Chondrocyte (in vitro differentiated cells): ENCODE measurements around the gene COX20. TPM values are rescaled to one million over a fixed set of nuclear protein-coding genes. Genes with fewer than 3 reads are reported as not detected.
"Not testable (repeated sequence)": the region's sequence is repeated elsewhere in the genome, so short reads cannot be mapped to it uniquely, and the experiment has no call there.

Source experiments
- DNase-seq: peaks from one replicate; pipeline ENCODE4 v3.0.0; 2021; ENCODE audit warnings: mixed read lengths, low spot score
- H3K27ac Mint-ChIP-seq: one replicate; pipeline ENCODE4 v1.8.0; 2021; ENCODE audit warnings: mild to moderate bottlenecking, moderate library complexity, mixed read lengths; ENCODE audit not compliant: unreplicated experiment
- H3K27me3 Mint-ChIP-seq: 2 replicates; pipeline ENCODE4 v1.8.0; 2021; ENCODE audit warnings: low read depth, mixed read lengths
- H3K36me3 Mint-ChIP-seq: 2 replicates; pipeline ENCODE4 v1.8.0; 2021; ENCODE audit warnings: low read depth, mixed read lengths
- H3K4me1 Mint-ChIP-seq: 2 replicates; pipeline ENCODE4 v1.8.0; 2021; ENCODE audit warnings: low read depth, mild to moderate bottlenecking, mixed read lengths
- H3K4me3 Mint-ChIP-seq: one replicate; pipeline ENCODE4 v1.8.0; 2021; ENCODE audit warnings: mild to moderate bottlenecking, moderate library complexity, mixed read lengths; ENCODE audit not compliant: unreplicated experiment
- H3K9me3 Mint-ChIP-seq: 2 replicates; pipeline ENCODE4 v1.8.0; 2021; ENCODE audit warnings: low read depth, mixed read lengths
- CTCF ChIP-seq: fragments of 200-600 bp; sonication (generic); IDR thresholded peaks from 2 replicates; pipeline ENCODE4 v1.5.0; 2021; ENCODE audit warnings: antibody characterized with exemption, mild to moderate bottlenecking, moderate library complexity
- total RNA-seq: library from RNA; stranded (reverse); gene quantifications from 3 replicates; pipeline ENCODE4 v1.2.1, GENCODE V29; 2021

COX20 gene
- total RNA-seq, 1 donor from 2014 or later, result 36.6 TPM

DNA sequence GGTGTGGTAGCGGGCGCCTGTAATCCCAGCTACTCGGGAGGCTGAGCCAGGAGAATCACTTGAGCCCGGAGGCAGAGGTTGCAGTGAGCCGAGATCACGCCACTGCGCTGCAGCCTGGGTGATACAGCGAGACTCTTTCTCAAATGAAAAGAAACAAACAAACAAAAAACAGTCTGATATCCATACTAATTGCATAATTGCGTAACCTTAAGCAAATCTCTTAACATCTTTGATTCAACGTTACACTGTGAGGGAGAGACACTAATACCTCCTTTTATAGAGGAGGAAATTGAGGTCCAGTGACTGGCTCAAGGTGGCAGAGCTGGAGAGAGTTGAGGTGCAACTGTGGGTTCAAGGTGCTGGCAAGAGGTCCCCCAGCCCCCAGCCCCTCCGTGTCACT lies 12.6 kb upstream of the COX20 start:
- no peak for DNase-seq
- Mint-ChIP-seq H3K9me3 (no peaks in the 10 kb centered on the region), H3K4me1 (peaks cover 5% of the 10 kb centered on the region), H3K36me3 (no peaks in the 10 kb centered on the region), H3K27me3 (no peaks in the 10 kb centered on the region), H3K4me3 (no peak overlapping the region), H3K27ac (no peak overlapping the region)
- no peak for TF ChIP-seq CTCF

GRCh38 chr1:244826712-244827111 lies 8.7 kb upstream of the COX20 start:
- H3K4me1 Mint-ChIP-seq, result peaks cover 13% of the 10 kb centered on the region
- DNase-seq, result no peak
- no peak overlapping the region for H3K27ac Mint-ChIP-seq
- H3K36me3 Mint-ChIP-seq, result no peaks in the 10 kb centered on the region
- no peaks in the 10 kb centered on the region for H3K27me3 Mint-ChIP-seq
- H3K9me3 Mint-ChIP-seq, result no peaks in the 10 kb centered on the region
- TF ChIP-seq CTCF, result no peak
- H3K4me3 Mint-ChIP-seq, result no peak overlapping the region

DNA sequence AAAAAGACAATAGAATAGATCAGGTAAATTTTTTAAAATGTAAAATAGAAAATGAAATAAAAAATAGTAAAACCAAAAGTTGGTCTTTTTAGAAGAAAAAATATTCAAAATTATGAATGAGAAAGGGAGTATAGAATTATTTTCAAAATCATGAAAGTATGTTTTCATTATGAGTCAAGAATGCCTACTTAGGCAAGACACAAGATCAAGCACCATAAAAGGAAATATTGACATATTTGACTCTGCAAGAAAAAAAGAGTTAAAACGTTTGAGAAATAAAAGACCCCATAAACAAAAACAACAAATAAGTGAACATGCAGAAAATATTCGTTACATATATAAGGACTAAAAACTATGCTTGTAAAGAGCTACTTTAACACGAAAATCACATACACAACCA lies 4.8 kb upstream of the COX20 start:
- Mint-ChIP-seq H3K4me3 (no peak overlapping the region), H3K4me1 (peaks cover 20% of the 10 kb centered on the region), H3K9me3 (no peaks in the 10 kb centered on the region), H3K27me3 (no peaks in the 10 kb centered on the region), H3K27ac (peak overlapping the region; percentile 70), H3K36me3 (no peaks in the 10 kb centered on the region)
- no peak for DNase-seq
- no peak for TF ChIP-seq CTCF

GRCh38 chr1:244833260-244833659 lies 2.2 kb upstream of the COX20 start:
- H3K36me3 Mint-ChIP-seq, H3K27me3 Mint-ChIP-seq, DNase-seq, H3K9me3 Mint-ChIP-seq: not testable (repeated sequence)
- H3K4me3 Mint-ChIP-seq, result peak overlapping the region; percentile 73
- peak overlapping the region; percentile 98 for H3K27ac Mint-ChIP-seq
- peaks cover 40% of the 10 kb centered on the region for H3K4me1 Mint-ChIP-seq

DNA sequence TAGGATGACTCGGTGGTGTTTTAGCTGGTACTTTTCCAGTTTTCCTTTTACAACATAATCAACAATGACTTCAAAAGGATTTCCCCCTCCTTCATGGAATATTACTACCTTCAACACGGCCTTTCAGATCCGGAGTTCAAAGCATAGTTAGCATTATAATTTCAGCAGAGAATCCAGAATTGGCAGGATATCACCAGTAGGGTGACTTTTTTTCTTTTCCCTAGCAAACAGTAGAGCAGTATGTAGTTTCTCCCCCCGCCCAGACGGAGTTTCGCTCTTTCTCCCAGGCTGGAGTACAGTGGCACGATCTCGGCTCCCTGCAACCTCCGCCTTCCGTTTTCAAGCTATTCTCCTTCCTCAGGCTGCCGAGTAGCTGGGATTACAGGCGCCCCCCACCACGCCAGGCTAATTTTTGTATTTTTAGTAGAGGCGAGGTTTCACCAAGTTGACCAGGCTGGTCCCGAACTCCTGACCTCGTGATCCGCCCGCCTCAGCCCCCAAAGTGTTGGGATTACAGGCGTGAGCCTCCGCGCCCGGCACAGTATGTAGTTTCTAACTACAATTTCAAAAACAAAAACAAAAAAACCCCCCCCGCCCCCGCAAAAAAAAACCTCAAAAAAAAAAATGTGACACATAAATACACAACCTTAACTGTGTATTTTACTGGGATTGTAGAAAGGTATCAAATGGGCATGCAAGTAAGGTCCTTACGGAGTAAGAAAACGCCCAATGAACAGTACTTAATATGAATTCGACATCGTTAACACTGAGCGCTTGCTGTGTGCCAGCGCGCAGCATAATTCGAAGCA lies 1.5 kb upstream of the COX20 start:
- Mint-ChIP-seq H3K9me3 (no peaks in the 10 kb centered on the region), H3K4me3 (peak overlapping the region; percentile 73), H3K27ac (peak overlapping the region; percentile 98), H3K36me3 (peaks cover 6% of the 10 kb centered on the region), H3K27me3 (no peaks in the 10 kb centered on the region), H3K4me1 (peaks cover 47% of the 10 kb centered on the region)
- TF ChIP-seq CTCF, result peak; percentile 69
- no peak for DNase-seq
